Cardiac muscle cell (in vitro differentiated cells and primary cell): ENCODE data around the gene TBC1D5. TPM values are rescaled to one million over a fixed set of nuclear protein-coding genes. Genes with fewer than 3 reads are reported as not detected.
A peak's percentile ranks its signal among the peaks of the same experiment; 100 is the strongest.

Experiments used
- DNase-seq, 2 donors: peaks; one replicate each; pipeline versions ENCODE4 v3.0.0 to v3.0.0-alpha.2; 2010 to 2017; ENCODE audit warnings: low read depth in 1 of 2, low spot score in 1 of 2
- H3K27ac ChIP-seq: fragments of 200-600 bp; sonication (generic); 2 replicates; pipeline ENCODE4 v1.5.1; 2016
- H3K27me3 ChIP-seq: fragments of 200-600 bp; sonication (generic); 2 replicates; pipeline ENCODE4 v1.6.0; 2016; ENCODE audit warnings: control low read depth
- H3K36me3 ChIP-seq: fragments of 200-600 bp; sonication (generic); 2 replicates; pipeline ENCODE4 v1.5.1; 2016; ENCODE audit warnings: control low read depth
- H3K4me1 ChIP-seq: fragments of 200-600 bp; sonication (generic); 2 replicates; pipeline ENCODE4 v1.8.1; 2017; ENCODE audit warnings: low read depth, mild to moderate bottlenecking, mixed run types
- H3K4me3 ChIP-seq: fragments of 200-600 bp; sonication (generic); 2 replicates; pipeline ENCODE4 v1.5.1; 2016; ENCODE audit warnings: mild to moderate bottlenecking
- H3K9me3 ChIP-seq: fragments of 200-600 bp; sonication (generic); 2 replicates; pipeline ENCODE4 v1.5.1; 2017; ENCODE audit warnings: low read depth, mild to moderate bottlenecking, control low read depth
- polyA plus RNA-seq: library from polyadenylated mRNA; unstranded; fragments of >200 nt; fragmentation: Nextera tagmentation; extraction: Ambion mirVana; gene quantifications from 2 replicates; pipeline ENCODE4 v1.2.1, GENCODE V29; 2016
- total RNA-seq: library from RNA; depleted of rRNA; stranded (reverse); fragments of >200 nt; gene quantifications from 2 replicates; pipeline ENCODE4 v1.2.3, GENCODE V29; 2016
- TF ChIP-seq, protein P1 (sequence below): IDR thresholded peaks from 2 replicates; pipeline ENCODE4 v1.5.1; 2012; ENCODE audit warnings: low read depth, mild to moderate bottlenecking, low read length

TBC1D5 gene
- total and polyA plus RNA-seq, 2 experiments from 2014 or later = 34.5 to 66.6 TPM

DNA sequence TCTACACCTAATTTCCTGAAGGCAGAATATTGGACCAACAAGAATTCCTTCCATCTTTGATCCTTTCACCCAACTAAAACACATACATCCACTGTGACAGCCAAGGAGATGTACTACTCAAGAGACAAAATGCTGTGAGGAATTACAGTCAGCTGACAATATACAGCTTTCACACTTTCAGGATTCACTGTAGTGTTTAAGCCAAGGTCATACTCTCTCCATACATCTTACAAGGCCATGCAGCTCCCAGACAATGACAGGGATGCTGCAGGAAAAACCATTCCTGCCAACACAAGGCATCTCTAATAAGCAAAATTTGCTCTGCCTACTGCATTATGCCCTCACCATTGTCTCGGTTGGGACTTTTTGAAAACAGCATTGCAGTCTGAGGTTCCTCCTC is 170.7 kb downstream of the TBC1D5 start:
- DNase-seq = no peak
- Histone ChIP-seq H3K4me1 (no peaks in the 10 kb centered on the region), H3K27ac (no peak overlapping the region), H3K4me3 (no peak overlapping the region), H3K9me3 (no peaks in the 10 kb centered on the region), H3K27me3 (no peaks in the 10 kb centered on the region), H3K36me3 (no peaks in the 10 kb centered on the region)
- TF ChIP-seq, protein P1, sequence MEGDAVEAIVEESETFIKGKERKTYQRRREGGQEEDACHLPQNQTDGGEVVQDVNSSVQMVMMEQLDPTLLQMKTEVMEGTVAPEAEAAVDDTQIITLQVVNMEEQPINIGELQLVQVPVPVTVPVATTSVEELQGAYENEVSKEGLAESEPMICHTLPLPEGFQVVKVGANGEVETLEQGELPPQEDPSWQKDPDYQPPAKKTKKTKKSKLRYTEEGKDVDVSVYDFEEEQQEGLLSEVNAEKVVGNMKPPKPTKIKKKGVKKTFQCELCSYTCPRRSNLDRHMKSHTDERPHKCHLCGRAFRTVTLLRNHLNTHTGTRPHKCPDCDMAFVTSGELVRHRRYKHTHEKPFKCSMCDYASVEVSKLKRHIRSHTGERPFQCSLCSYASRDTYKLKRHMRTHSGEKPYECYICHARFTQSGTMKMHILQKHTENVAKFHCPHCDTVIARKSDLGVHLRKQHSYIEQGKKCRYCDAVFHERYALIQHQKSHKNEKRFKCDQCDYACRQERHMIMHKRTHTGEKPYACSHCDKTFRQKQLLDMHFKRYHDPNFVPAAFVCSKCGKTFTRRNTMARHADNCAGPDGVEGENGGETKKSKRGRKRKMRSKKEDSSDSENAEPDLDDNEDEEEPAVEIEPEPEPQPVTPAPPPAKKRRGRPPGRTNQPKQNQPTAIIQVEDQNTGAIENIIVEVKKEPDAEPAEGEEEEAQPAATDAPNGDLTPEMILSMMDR = no peak

DNA sequence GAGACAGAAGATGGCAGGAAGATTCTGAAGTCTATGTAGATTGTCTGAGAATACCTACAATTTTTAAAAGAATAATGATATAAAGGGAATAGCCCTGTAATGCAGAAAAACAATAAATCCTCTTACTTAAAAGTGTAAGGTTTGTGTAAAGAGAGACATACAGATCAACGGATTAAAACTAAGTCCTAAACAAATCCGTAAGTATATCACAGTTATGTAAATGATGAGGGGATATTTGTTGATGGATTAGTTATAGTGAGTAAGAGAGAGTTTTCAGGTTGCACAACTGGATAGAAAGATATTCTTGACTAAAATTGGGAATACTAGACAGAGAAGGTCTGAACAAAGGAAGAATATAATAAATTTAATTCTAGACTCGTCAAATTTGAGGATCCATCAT is 179.6 kb downstream of the TBC1D5 start:
- Histone ChIP-seq H3K4me3 (no peak overlapping the region), H3K4me1 (no peaks in the 10 kb centered on the region), H3K9me3 (no peaks in the 10 kb centered on the region), H3K36me3 (no peaks in the 10 kb centered on the region), H3K27me3 (no peaks in the 10 kb centered on the region), H3K27ac (no peak overlapping the region)
- DNase-seq = no peak
- TF ChIP-seq, protein P1 = no peak

DNA sequence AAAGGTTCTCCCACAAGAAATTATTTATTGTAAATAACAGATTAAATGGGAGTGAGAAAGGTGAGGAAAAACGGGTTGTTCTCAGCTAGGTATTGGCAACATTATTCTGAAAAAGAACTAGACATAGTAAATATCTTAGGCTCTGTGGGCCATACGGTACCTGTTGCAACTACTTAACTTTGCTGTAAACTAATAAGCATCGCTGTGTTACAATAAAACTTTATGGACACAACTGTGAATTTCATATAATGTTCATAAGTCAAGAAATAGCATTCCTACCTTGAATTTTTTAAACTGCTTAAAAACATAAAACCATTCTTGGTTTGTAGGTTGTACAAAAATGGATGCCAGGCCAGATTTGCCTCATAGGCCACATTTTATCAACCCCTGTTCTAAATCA is 183.9 kb downstream of the TBC1D5 start:
- H3K36me3 ChIP-seq = no peaks in the 10 kb centered on the region
- H3K4me1 ChIP-seq = peaks cover 6% of the 10 kb centered on the region
- no peaks in the 10 kb centered on the region for H3K27me3 ChIP-seq
- TF ChIP-seq, protein P1 = no peak
- H3K27ac ChIP-seq = no peak overlapping the region
- no peak for DNase-seq
- no peaks in the 10 kb centered on the region for H3K9me3 ChIP-seq
- no peak overlapping the region for H3K4me3 ChIP-seq

DNA sequence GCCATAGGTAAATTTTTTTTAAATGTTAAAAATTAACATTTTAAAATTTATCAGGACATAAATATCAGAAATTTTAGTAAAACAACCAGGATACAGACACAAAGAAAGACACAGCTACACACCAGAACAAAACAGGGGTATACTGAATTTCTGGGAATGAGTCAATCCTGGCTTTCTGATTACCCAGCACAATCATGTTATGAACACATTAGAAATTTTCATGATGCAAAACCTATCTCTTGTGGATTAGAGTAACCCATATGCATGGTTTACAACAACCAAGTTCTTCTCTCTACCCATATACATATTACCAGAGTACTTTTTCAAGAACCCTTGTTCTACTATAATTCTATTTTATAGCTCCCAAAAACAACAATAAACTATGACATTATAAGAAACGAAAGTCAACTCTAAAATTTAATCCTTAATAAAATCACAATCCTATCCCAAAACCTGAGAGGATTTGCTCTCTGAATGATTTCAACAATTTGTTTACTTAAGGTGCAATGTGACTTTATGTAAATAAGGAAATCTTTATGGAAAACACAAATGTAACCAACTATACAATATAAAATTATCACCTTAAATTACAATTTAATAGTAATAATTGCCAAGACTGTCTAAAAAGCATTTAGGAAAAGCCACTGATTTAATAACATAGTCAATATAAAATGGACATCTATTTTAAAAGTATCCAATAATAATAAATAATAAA is 184.5 kb downstream of the TBC1D5 start:
- no peak overlapping the region for H3K27ac ChIP-seq
- peaks cover 13% of the 10 kb centered on the region for H3K4me1 ChIP-seq
- H3K4me3 ChIP-seq = no peak overlapping the region
- no peaks in the 10 kb centered on the region for H3K27me3 ChIP-seq
- DNase-seq = no peak
- H3K36me3 ChIP-seq = no peaks in the 10 kb centered on the region
- H3K9me3 ChIP-seq = no peaks in the 10 kb centered on the region
- TF ChIP-seq, protein P1 = no peak

DNA sequence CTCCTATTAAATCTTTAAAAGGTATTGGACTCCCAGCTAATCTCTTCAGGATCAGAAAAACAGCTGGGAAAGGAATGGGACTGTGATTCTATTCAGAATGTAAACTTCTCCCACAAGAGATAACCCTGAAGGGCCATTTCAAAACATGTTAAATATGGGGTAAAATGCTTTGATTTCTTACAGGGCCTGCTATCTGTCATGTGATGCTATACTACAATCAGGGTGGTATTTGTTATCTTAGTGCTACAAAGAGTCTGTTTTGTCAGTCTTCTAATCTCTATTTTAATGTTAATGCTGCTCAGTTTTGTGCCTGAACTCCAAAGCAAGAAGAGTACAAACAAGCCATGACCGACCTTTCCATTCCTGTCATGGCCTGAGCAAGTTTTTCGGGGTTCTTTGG is 186.9 kb downstream of the TBC1D5 start:
- Histone ChIP-seq H3K4me3 (no peak overlapping the region), H3K9me3 (no peaks in the 10 kb centered on the region), H3K27ac (peak overlapping the region; percentile 57), H3K36me3 (no peaks in the 10 kb centered on the region), H3K27me3 (no peaks in the 10 kb centered on the region), H3K4me1 (peaks cover 29% of the 10 kb centered on the region)
- TF ChIP-seq, protein P1 = no peak
- DNase-seq = no peak
